ENCODE data around the gene CD52. TPM values are rescaled to one million over a fixed set of nuclear protein-coding genes. Genes with fewer than 3 reads are reported as not detected.

Gene CD52
- polyA plus RNA-seq, 2 of the 4 experiments (the other 2 are of a cell fraction) = not detected

DNA sequence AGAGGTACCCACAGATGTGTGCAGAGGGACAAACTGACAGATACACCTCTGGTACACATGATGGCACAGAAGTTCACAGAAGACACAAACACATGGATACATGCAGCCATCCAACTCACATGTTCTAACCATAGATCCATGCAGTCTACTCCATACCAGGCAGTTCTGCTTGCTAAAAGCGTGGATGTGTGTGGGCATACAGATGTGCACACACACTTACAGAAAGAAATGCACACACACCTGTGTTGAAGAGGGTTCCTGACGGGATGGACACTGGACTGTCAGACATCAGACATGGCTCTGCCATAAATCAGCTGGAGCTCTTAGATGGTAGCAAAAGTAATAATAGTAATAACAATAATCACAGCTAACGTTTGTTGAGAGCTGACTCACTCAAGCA is 6.8 kb downstream of the CD52 start:
- WGBS (ENCODE audit: missing lambda C conversion rate) = 75% methylated on average over 3 of the region's 3 CpGs
- Histone ChIP-seq H3K27ac (no peak overlapping the region), H3K9me3 (no peaks in the 10 kb centered on the region), H3K4me3 (no peak overlapping the region), H3K4me1 (0 out of 3 replicates have a peak, but pooled peaks cover 5% of the 10 kb centered on the region), H3K4me2 (no peak overlapping the region)
- TF ChIP-seq RAD21 (conservative IDR thresholded peaks at IDR 0.05 in 1 of 2, IDR thresholded peaks at IDR 0.05 in 1 of 2) (no peak), HOXB5 (CRISPR knock-in tag; IDR thresholded peaks at IDR 0.05) (no peak), HES2 (IDR thresholded peaks at IDR 0.05) (no peak), HEYL (CRISPR knock-in tag; IDR thresholded peaks at IDR 0.05) (no peak), KDM5A (IDR thresholded peaks at IDR 0.05) (no peak), MAZ (IDR thresholded peaks at IDR 0.05; ENCODE audit: borderline replicate concordance, low read depth, low read length) (no peak), KDM1A (IDR thresholded peaks at IDR 0.05; ENCODE audit: low read depth) (no peak), MYC (IDR thresholded peaks at IDR 0.05; ENCODE audit: borderline replicate concordance, low read length) (no peak), NPAS2 (CRISPR knock-in tag; IDR thresholded peaks at IDR 0.05; ENCODE audit: borderline replicate concordance) (no peak), CHD2 (IDR thresholded peaks at IDR 0.05; ENCODE audit: low read length, partially characterized antibody) (no peak), EP300 (IDR thresholded peaks at IDR 0.05) (no peak), SMC3 (IDR thresholded peaks at IDR 0.05) (no peak), MAFK (IDR thresholded peaks at IDR 0.05; ENCODE audit: partially characterized antibody) (no peak), ZFP36 (IDR thresholded peaks at IDR 0.05; ENCODE audit: borderline replicate concordance, partially characterized antibody) (no peak), FOXS1 (CRISPR knock-in tag; IDR thresholded peaks at IDR 0.05) (no peak)
- TF ChIP-seq, protein P1, sequence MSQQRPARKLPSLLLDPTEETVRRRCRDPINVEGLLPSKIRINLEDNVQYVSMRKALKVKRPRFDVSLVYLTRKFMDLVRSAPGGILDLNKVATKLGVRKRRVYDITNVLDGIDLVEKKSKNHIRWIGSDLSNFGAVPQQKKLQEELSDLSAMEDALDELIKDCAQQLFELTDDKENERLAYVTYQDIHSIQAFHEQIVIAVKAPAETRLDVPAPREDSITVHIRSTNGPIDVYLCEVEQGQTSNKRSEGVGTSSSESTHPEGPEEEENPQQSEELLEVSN (IDR thresholded peaks at IDR 0.05; ENCODE audit: borderline replicate concordance, low read depth) = no peak
- TF ChIP-seq, protein P2, sequence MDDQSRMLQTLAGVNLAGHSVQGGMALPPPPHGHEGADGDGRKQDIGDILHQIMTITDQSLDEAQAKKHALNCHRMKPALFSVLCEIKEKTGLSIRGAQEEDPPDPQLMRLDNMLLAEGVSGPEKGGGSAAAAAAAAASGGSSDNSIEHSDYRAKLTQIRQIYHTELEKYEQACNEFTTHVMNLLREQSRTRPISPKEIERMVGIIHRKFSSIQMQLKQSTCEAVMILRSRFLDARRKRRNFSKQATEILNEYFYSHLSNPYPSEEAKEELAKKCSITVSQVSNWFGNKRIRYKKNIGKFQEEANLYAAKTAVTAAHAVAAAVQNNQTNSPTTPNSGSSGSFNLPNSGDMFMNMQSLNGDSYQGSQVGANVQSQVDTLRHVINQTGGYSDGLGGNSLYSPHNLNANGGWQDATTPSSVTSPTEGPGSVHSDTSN (IDR thresholded peaks at IDR 0.05) = no peak
- POLR2A ChIA-PET = no interaction called here
- FAIRE-seq (no peak), ATAC-seq (no peak), DNase-seq (ENCODE audit: low read depth in 1 of 2, low spot score in 1 of 2) (no peak)
- CTCF ChIA-PET = interaction anchor here (1.2 to 1.7 kb wide), 2 partner anchors 40 to 48 kb away, joined by 3 to 5 read pairs; no protein-coding TSS in a partner anchor

- H3K9me3 ChIP-seq = no peaks in the 10 kb centered on the region
- no peak overlapping the region for H3K4me3 ChIP-seq
- POLR2A ChIA-PET = no interaction called here
- no peak overlapping the region for H3K4me2 ChIP-seq
- no peak overlapping the region for H3K27ac ChIP-seq
- FAIRE-seq (no peak), ATAC-seq (no peak), DNase-seq (ENCODE audit: low read depth in 1 of 2, low spot score in 1 of 2) (no peak)
- 87% methylated on average over 3 of the region's 8 CpGs for WGBS (ENCODE audit: missing lambda C conversion rate)
- CTCF ChIA-PET = interaction anchor here (1.0 to 4.4 kb wide), 4 partner anchors 36 to 63 kb away, joined by 3 to 20 read pairs (median 5); no protein-coding TSS in a partner anchor
- H3K4me1 ChIP-seq = peaks cover 6% of the 10 kb centered on the region; the same call in 2 of the 3 replicates
- TF ChIP-seq GATA3 (IDR thresholded peaks at IDR 0.05; ENCODE audit: borderline replicate concordance) (no peak), REST (IDR thresholded peaks at IDR 0.05) (no peak), KDM1A (IDR thresholded peaks at IDR 0.05; ENCODE audit: low read depth) (no peak), KDM5A (IDR thresholded peaks at IDR 0.05) (no peak)
- TF ChIP-seq, protein P3, sequence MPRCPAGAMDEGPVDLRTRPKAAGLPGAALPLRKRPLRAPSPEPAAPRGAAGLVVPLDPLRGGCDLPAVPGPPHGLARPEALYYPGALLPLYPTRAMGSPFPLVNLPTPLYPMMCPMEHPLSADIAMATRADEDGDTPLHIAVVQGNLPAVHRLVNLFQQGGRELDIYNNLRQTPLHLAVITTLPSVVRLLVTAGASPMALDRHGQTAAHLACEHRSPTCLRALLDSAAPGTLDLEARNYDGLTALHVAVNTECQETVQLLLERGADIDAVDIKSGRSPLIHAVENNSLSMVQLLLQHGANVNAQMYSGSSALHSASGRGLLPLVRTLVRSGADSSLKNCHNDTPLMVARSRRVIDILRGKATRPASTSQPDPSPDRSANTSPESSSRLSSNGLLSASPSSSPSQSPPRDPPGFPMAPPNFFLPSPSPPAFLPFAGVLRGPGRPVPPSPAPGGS (IDR thresholded peaks at IDR 0.05) = no peak
These were observed 10.2 kb downstream of the CD52 start for GRCh38 chr1:26327956-26328362.

All from A549 (cell line).